ENCODE measurements around the gene RRBP1. TPM values are rescaled to one million over a fixed set of nuclear protein-coding genes. Genes with fewer than 3 reads are reported as not detected.

Gene RRBP1
- total RNA-seq, 6 experiments from 2014 or later, result 121 to 274 (median 193) TPM

GRCh38 chr20:17569616-17570346 lies 112.3 kb downstream of the RRBP1 start, which contains the start of gene DSTN:
TSS of gene DSTN (plus strand) at chr20:17570075. CDS start at chr20:17570209, 134 bp downstream.
- 0% methylated on average over 15 of the region's 70 CpGs for WGBS (ENCODE audit: insufficient coverage, low coverage, low lambda C conversion rate, missing lambda C conversion rate)
- Histone ChIP-seq H3K4me1 (peaks cover 0 to 26% (median 9%) of the 10 kb centered on the region in 4 donors), H3K36me3 (no peaks in the 10 kb centered on the region), H3K27me3 (no peaks in the 10 kb centered on the region), H3K9me3 (no peaks in the 10 kb centered on the region), H3K4me3 (peak within 1 kb of the TSS; percentile 92 to 96 (median 96)), H3K27ac (peak within 1 kb of the TSS; percentile 94 to 97 (median 94))
- TF ChIP-seq POLR2A (IDR thresholded peaks at IDR 0.05), result peak; percentile 89
- TF ChIP-seq CTCF (IDR thresholded peaks at IDR 0.05), result no peak
- peak; percentile 95 for DNase-seq
- ATAC-seq, result peak; percentile 87 to 93 (median 92)
- intact Hi-C loops (cut with DNase I), result no loop called here

DNA sequence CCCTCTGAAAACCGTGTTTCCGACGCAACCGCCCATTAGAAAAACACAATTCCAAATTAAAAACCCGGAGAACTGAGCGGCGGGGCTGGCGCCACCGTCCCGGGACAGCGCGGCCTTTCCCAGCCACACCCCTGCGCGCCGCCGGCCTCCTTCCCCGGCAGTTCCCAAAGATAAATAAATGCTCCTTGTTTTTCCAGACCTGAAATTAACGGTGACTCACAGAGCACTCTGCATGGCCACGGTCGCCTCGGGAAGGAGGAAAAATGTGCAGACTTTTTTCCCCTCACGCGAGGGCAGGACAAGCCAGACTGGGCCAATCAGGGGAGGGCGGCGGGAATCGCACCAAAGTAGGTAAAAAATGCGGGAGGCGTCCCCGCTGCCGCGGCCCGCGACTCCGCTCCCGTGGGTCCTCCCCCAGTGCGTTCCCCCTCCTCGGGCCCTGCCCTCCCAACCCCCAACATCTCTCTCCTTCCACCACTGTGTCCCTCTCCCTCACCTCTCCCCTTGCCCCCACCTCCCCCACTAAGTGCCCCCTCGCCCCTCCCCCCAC lies 113.0 kb downstream of the RRBP1 start:
- intact Hi-C loops (cut with DNase I), result no loop called here
- no peak for TF ChIP-seq CTCF (IDR thresholded peaks at IDR 0.05)
- TF ChIP-seq POLR2A (IDR thresholded peaks at IDR 0.05), result peak; percentile 47
- H3K36me3 ChIP-seq, result no peaks in the 10 kb centered on the region
- H3K9me3 ChIP-seq, result no peaks in the 10 kb centered on the region
- DNase-seq, result peak; percentile 66 to 80 (median 77)
- 1% methylated on average over 33 of the region's 38 CpGs for WGBS (ENCODE audit: insufficient coverage, low coverage, low lambda C conversion rate, missing lambda C conversion rate)
- H3K27ac ChIP-seq, result peak overlapping the region; percentile 94 to 97 (median 94)
- peak; percentile 55 to 70 (median 62) for ATAC-seq
- H3K4me3 ChIP-seq, result peak overlapping the region; percentile 92 to 96 (median 96)
- no peaks in the 10 kb centered on the region for H3K27me3 ChIP-seq
- peaks cover 0 to 26% (median 9%) of the 10 kb centered on the region in 4 donors for H3K4me1 ChIP-seq

DNA sequence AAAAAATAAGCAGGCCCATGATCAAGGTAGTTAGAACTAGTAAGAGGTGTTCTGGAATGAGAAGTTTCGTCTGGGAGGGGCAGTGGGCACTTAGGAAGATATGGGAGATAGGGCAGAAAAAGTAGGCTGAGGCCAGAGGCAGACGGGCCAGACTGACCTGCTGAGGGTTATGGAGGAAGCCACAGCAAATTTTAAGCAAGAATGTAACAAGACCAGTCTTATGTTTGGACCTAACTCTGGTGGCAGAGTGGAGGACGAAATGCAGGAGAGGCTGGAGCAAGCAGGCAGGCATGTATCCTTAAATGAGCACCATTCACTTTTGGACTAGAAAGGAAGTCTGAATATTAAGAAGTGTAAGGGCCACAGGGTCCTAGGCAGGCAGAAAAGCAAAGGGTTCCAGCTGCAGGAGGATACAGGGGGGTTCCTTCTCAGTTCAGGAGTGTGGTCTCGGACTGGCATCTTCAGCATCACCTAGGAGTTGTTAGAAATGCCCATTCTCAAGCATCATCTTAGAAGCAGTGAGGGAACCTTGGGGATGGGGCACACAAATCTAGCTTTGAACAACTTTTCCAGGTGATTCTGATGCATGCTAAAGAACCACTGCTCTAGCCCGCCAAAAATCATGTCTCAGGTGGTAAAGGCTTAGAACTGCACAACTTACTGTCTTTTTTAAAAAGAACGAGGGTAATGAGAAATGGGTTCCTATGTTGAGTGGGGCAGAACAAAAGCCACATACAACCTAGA lies 113.8 kb downstream of the RRBP1 start:
- no peak for ATAC-seq
- Histone ChIP-seq H3K4me3 (peak overlapping the region in 1 of 3 donors; percentile 96), H3K27me3 (no peaks in the 10 kb centered on the region), H3K27ac (peak overlapping the region; percentile 94 to 97 (median 94)), H3K4me1 (peaks cover 0 to 26% (median 9%) of the 10 kb centered on the region in 4 donors), H3K9me3 (no peaks in the 10 kb centered on the region), H3K36me3 (no peaks in the 10 kb centered on the region)
- no peak for DNase-seq
- 61% methylated on average over 5 of the region's 6 CpGs for WGBS (ENCODE audit: insufficient coverage, low coverage, low lambda C conversion rate, missing lambda C conversion rate)
- TF ChIP-seq CTCF (IDR thresholded peaks at IDR 0.05) (no peak), POLR2A (IDR thresholded peaks at IDR 0.05) (no peak)
- intact Hi-C loops (cut with DNase I), result no loop called here

DNA sequence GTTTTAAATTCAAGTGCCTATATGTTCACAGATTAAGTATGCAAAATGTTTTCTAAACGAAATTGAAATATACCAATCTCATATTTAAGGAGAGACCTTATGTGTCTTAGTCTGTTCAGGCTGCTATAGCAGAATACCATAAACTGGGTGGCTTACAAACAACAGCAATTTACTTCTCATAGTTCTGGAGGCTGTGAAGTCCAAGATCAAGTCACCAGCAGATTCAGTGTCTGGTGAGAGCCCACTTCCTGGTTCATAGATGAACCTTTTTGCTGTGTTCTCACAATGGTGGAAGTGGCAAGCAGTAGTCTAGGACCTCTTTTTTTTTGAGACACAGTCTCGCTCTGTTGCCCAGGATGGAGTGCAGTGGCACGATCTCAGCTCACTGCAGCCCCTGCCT lies 115.7 kb downstream of the RRBP1 start:
- H3K27ac ChIP-seq, result no peak overlapping the region

More for the DNA sequence above, 115.7 kb downstream of the RRBP1 start:
- Histone ChIP-seq H3K27me3 (no peaks in the 10 kb centered on the region), H3K36me3 (no peaks in the 10 kb centered on the region), H3K4me3 (no peak overlapping the region), H3K9me3 (no peaks in the 10 kb centered on the region), H3K4me1 (peaks cover 0 to 7% (median 3%) of the 10 kb centered on the region in 4 donors)
- intact Hi-C loops (cut with DNase I), result no loop called here
- DNase-seq (no peak), ATAC-seq (no peak)
- 89% methylated on average over 3 of the region's 3 CpGs for WGBS (ENCODE audit: insufficient coverage, low coverage, low lambda C conversion rate, missing lambda C conversion rate)
- TF ChIP-seq CTCF (IDR thresholded peaks at IDR 0.05), result no peak
- TF ChIP-seq POLR2A (IDR thresholded peaks at IDR 0.05), result no peak
